Measurements from ENCODE around the gene SERPINI1.

GRCh38 chr3:167728176-167728575 lies 7.3 kb upstream of the SERPINI1 start:
- no peak for TF ChIP-seq POLR2A (IDR thresholded peaks at IDR 0.05; ENCODE audit: low read length)
- no peak for TF ChIP-seq GATA1 (IDR thresholded peaks at IDR 0.05; ENCODE audit: low read depth, low read length)

Measured in erythroblast (primary cell).